ENCODE measurements around the gene LGALS7. TPM values are rescaled to one million over a fixed set of nuclear protein-coding genes. Genes with fewer than 3 reads are reported as not detected.

The LGALS7 gene
- total and polyA plus RNA-seq, 2 of the 13 experiments (the other 11 are each of a cell fraction or from before 2014, with no cell fraction given) = 0.73 TPM; not detected in 1

DNA sequence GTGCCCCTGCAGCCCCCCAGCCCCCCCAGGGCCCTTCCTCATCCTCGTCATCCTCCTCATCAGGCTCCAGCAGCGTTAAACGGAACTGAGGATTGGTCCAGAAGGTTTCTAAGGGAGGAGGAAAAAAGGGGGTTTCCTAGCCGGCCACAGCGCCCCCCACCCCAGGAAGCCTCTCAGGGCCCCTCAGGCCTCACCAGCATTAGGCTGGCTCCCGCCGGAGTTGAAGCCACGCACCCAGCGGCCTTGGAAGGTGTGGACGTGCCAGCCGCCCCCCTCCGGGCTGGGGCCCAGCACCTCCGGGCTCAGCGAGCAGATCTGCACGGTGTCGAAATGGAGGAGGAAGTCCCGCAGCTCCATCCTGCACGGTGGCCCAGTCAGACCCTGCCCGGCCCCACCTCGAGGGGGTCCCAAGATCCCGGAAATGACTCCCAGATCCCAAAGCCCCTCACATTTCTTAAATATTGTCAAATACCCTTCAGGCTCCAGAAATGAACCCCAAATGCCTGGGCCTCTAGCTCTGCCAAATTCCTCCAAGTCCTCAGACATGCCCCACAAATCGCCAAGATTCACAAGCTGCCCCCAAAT lies 35.9 kb downstream of the LGALS7 start:
- CTCF ChIA-PET (ENCODE audit: low intra/inter-chr PET ratio, low total read pairs) = no interaction called here
- Histone ChIP-seq H3K4me2 (ENCODE audit: low read depth, low read length) (peak overlapping the region; percentile 49; the same call in 1 of the 2 replicates), H3K4me1 (ENCODE audit: insufficient read depth, low read length) (peaks cover 52% of the 10 kb centered on the region), H3K27me3 (ENCODE audit: control insufficient read depth in 1 of 2, insufficient read depth in 2 of 2, low read length in 2 of 2) (no peaks in the 10 kb centered on the region), H2AFZ (ENCODE audit: low read length) (no peak overlapping the region), H3K9me3 (ENCODE audit: low read length) (no peaks in the 10 kb centered on the region), H3K36me3 (replicated peaks in 1 of 2; ENCODE audit: control insufficient read depth in 1 of 2, insufficient read depth in 2 of 2, low read length in 2 of 2) (0 out of 5 replicates have a peak, but pooled peaks cover 0 to 1% of the 10 kb centered on the region in 2 experiments), H3K9ac (ENCODE audit: insufficient read depth, low read depth, low read length) (peak overlapping the region; percentile 29; the same call in 1 of the 2 replicates), H3K27ac (ENCODE audit: extremely low read length, insufficient read depth, low read length) (no peak overlapping the region), H3K79me2 (ENCODE audit: insufficient read depth, low read length) (no peaks in the 10 kb centered on the region), H4K20me1 (ENCODE audit: insufficient read depth, low read length) (no peaks in the 10 kb centered on the region), H3K4me3 (replicated peaks in 1 of 3; ENCODE audit: insufficient read depth in 1 of 3, low read depth in 2 of 3, low read length in 3 of 3) (peak overlapping the region in 1 of 3 experiments; percentile 33; a peak in 1 of 6 replicates)
- ATAC-seq = 0 out of 3 replicates have a peak, but pooled peaks have one; percentile 2
- BruUV-seq (replicated peaks) = no TSS peak
- FAIRE-seq = no peak
- POLR2A ChIA-PET = interaction anchor here (0.6 to 1.2 kb wide), 4 partner anchors 26 to 112 kb away, joined by 3 to 5 read pairs (median 3); partner anchors contain the start of gene ECH1
- WGBS (ENCODE audit: low lambda C conversion rate) = 59% methylated on average over 22 of the region's 22 CpGs
- DNase-seq (ENCODE audit: low spot score) = no peak
- intact Hi-C loops (cut with micrococcal nuclease; ENCODE audit: unreplicated experiment) = no loop called here
- in situ Hi-C loops (cut with HindIII; ENCODE audit: extremely low pct_ligation_motif_present, low pct_unique_long_range_greater_than_20kb) = loop anchor here (25.0 kb wide), 1 partner anchor 175 kb away; the partner anchor contains the start of gene CCER2
- TF ChIP-seq HNRNPLL (IDR thresholded peaks at IDR 0.05; ENCODE audit: low read depth, low read length, poor library complexity, severe bottlenecking) (peak; percentile 18), MED1 (CRISPR knock-in tag; IDR thresholded peaks at IDR 0.05) (peak; percentile 27; the same call in 1 of the 2 replicates), PAX8 (CRISPR knock-in tag; IDR thresholded peaks at IDR 0.05; ENCODE audit: borderline replicate concordance) (no peak), TAF15 (IDR thresholded peaks at IDR 0.05; ENCODE audit: low read depth, low read length, poor library complexity, severe bottlenecking) (no peak), ZFX (CRISPR knock-in tag; IDR thresholded peaks at IDR 0.05; ENCODE audit: low read depth) (peak; percentile 59), ZBTB38 (CRISPR knock-in tag; IDR thresholded peaks at IDR 0.05) (peak; percentile 84; the same call in 1 of the 2 replicates), ZBTB7A (CRISPR knock-in tag; IDR thresholded peaks at IDR 0.05) (0 out of 2 replicates have a peak, but pooled peaks have one; percentile 24), ZNF382 (CRISPR knock-in tag; IDR thresholded peaks at IDR 0.05; ENCODE audit: borderline replicate concordance) (no peak), KDM6A (CRISPR knock-in tag; IDR thresholded peaks at IDR 0.05; ENCODE audit: low read depth) (no peak), SMC3 (IDR thresholded peaks at IDR 0.05; ENCODE audit: low read length) (no peak), MTF2 (CRISPR knock-in tag; IDR thresholded peaks at IDR 0.05; ENCODE audit: borderline replicate concordance) (no peak), HDAC1 (CRISPR knock-in tag; IDR thresholded peaks at IDR 0.05) (no peak), RBFOX2 (IDR thresholded peaks at IDR 0.05; ENCODE audit: low read depth, low read length) (peak; percentile 62), GABPB1 (CRISPR knock-in tag; IDR thresholded peaks at IDR 0.05) (peak; percentile 33; the same call in 1 of the 2 replicates), SMAD9 (CRISPR knock-in tag; IDR thresholded peaks at IDR 0.05) (0 out of 2 replicates have a peak, but pooled peaks have one; percentile 34), TARDBP (CRISPR knock-in tag; IDR thresholded peaks at IDR 0.05) (no peak), STAG1 (CRISPR knock-in tag; IDR thresholded peaks at IDR 0.05) (peak; percentile 13; the same call in 1 of the 2 replicates), RBM22 (optimal IDR thresholded peaks at IDR 0.05; ENCODE audit: low read length) (no peak)
- TF ChIP-seq, protein P1, sequence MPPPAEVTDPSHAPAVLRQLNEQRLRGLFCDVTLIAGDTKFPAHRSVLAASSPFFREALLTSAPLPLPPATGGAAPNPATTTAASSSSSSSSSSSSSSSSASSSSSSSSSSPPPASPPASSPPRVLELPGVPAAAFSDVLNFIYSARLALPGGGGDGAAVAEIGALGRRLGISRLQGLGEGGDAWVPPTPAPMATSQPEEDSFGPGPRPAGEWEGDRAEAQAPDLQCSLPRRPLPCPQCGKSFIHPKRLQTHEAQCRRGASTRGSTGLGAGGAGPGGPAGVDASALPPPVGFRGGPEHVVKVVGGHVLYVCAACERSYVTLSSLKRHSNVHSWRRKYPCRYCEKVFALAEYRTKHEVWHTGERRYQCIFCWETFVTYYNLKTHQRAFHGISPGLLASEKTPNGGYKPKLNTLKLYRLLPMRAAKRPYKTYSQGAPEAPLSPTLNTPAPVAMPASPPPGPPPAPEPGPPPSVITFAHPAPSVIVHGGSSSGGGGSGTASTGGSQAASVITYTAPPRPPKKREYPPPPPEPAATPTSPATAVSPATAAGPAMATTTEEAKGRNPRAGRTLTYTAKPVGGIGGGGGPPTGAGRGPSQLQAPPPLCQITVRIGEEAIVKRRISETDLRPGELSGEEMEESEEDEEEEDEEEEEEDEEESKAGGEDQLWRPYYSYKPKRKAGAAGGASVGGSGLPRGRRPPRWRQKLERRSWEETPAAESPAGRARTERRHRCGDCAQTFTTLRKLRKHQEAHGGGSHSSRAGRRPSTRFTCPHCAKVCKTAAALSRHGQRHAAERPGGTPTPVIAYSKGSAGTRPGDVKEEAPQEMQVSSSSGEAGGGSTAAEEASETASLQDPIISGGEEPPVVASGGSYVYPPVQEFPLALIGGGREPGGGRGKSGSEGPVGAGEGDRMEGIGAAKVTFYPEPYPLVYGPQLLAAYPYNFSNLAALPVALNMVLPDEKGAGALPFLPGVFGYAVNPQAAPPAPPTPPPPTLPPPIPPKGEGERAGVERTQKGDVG (CRISPR knock-in tag; IDR thresholded peaks at IDR 0.05; ENCODE audit: borderline replicate concordance) = no peak
- TF ChIP-seq, protein P2, sequence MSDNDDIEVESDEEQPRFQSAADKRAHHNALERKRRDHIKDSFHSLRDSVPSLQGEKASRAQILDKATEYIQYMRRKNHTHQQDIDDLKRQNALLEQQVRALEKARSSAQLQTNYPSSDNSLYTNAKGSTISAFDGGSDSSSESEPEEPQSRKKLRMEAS (IDR thresholded peaks at IDR 0.05) = peak; percentile 22; the same call in 1 of the 2 replicates
- TF ChIP-seq, protein P3, sequence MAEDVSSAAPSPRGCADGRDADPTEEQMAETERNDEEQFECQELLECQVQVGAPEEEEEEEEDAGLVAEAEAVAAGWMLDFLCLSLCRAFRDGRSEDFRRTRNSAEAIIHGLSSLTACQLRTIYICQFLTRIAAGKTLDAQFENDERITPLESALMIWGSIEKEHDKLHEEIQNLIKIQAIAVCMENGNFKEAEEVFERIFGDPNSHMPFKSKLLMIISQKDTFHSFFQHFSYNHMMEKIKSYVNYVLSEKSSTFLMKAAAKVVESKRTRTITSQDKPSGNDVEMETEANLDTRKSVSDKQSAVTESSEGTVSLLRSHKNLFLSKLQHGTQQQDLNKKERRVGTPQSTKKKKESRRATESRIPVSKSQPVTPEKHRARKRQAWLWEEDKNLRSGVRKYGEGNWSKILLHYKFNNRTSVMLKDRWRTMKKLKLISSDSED (CRISPR knock-in tag; IDR thresholded peaks at IDR 0.05) = no peak

Data from HepG2 (cell line).